ENCODE results near the gene NEURL1.

GRCh38 chr10:103551619-103552602, 58.4 kb downstream of the NEURL1 start:
- TF ChIP-seq RFX5 (IDR thresholded peaks at IDR 0.05; ENCODE audit: low read depth, low read length) (no peak), CHD2 (IDR thresholded peaks at IDR 0.05; ENCODE audit: borderline replicate concordance, low read depth, low read length) (no peak), CTCF (IDR thresholded peaks at IDR 0.05 in 2 of 3, conservative IDR thresholded peaks at IDR 0.05 in 1 of 3; ENCODE audit: control insufficient read depth in 2 of 3, extremely low read depth in 1 of 3, insufficient read depth in 1 of 3, low read depth in 3 of 3, low read length in 3 of 3) (no peak), ZBTB11 (CRISPR knock-in tag; IDR thresholded peaks at IDR 0.05) (no peak), CBX3 (IDR thresholded peaks at IDR 0.05; ENCODE audit: borderline replicate concordance, low read depth) (no peak), RCOR1 (conservative IDR thresholded peaks at IDR 0.05; ENCODE audit: low read depth, low read length) (no peak), POLR2A (IDR thresholded peaks at IDR 0.05; ENCODE audit: low read depth, low read length) (no peak), POLR2AphosphoS5 (IDR thresholded peaks at IDR 0.05; ENCODE audit: low read length) (no peak), SUZ12 (IDR thresholded peaks at IDR 0.05; ENCODE audit: unreplicated experiment) (no peak)

Data from GM12878 (cell line).